ENCODE results near the gene ITGB6.

DNA sequence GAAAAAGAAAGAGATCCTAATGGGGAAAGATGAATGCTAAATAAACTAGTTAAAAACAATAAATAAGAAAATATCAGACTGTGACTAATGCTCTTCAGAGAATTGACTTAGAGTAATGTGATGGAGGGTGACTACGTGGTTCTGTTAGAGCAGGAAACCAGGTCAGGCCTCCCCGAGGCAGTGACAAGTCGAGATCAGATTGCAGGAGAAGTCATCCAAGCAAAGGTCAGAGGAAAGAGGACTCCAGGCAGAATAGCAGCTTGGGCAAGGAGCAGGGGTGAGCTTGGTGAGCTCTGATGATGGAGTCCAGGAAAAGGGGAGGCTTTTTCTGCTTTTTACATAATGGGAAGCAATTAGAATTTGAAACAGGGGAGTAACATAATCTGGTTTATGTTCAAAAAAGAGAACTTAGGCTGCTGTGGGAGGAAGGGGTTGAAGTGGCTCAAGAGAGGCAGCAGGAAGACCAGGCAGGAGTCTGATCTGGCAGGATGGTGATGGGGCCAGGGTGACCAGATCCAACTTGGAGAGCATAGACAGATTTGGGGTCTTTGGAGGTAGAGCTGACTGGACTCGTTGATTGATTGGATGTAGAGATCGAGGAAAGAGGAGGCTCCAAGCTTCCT, 27.3 kb upstream of the ITGB6 start:
- TF ChIP-seq, protein P1, sequence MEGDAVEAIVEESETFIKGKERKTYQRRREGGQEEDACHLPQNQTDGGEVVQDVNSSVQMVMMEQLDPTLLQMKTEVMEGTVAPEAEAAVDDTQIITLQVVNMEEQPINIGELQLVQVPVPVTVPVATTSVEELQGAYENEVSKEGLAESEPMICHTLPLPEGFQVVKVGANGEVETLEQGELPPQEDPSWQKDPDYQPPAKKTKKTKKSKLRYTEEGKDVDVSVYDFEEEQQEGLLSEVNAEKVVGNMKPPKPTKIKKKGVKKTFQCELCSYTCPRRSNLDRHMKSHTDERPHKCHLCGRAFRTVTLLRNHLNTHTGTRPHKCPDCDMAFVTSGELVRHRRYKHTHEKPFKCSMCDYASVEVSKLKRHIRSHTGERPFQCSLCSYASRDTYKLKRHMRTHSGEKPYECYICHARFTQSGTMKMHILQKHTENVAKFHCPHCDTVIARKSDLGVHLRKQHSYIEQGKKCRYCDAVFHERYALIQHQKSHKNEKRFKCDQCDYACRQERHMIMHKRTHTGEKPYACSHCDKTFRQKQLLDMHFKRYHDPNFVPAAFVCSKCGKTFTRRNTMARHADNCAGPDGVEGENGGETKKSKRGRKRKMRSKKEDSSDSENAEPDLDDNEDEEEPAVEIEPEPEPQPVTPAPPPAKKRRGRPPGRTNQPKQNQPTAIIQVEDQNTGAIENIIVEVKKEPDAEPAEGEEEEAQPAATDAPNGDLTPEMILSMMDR (IDR thresholded peaks at IDR 0.05; ENCODE audit: borderline replicate concordance, extremely low read depth, low read length, poor library complexity, severe bottlenecking), result no peak
- no peak for TF ChIP-seq EZH2 (IDR thresholded peaks at IDR 0.05; ENCODE audit: borderline replicate concordance, low read depth, low read length, severe bottlenecking)
